Kidney (tissue), 14 donors: Measurements from ENCODE around the gene AGBL5. TPM values are rescaled to one million over a fixed set of nuclear protein-coding genes. Genes with fewer than 3 reads are reported as not detected.

Experiments
- DNase-seq, 5 donors: peaks; one replicate each; pipeline ENCODE4 v3.0.0-alpha.2; 2013 to 2020
- FAIRE-seq: peaks from 2 replicates; lab custom pipeline; 2012; peaks lifted over from hg19 to GRCh38; lab: Jason Lieb, UNC
- H3K27ac ChIP-seq, 2 donors: one replicate each; pipeline ENCODE4 v1.7.0; 2013; ENCODE audit warnings: low read depth in 2 of 2, low read length in 2 of 2, inconsistent platforms in 1 of 2
- H3K27me3 ChIP-seq: one replicate; pipeline ENCODE4 v1.7.1; 2013; ENCODE audit warnings: low read length, inconsistent platforms; ENCODE audit not compliant: control insufficient read depth, insufficient read depth
- H3K36me3 ChIP-seq, 3 donors: one replicate each; pipeline versions ENCODE4 v1.7.0 to v1.7.1; 2013; ENCODE audit warnings: low read length in 3 of 3, control low read depth in 1 of 3, inconsistent platforms in 1 of 3; ENCODE audit not compliant: insufficient read depth in 3 of 3, control insufficient read depth in 2 of 3
- H3K4me1 ChIP-seq, 3 donors: one replicate each; pipeline versions ENCODE4 v1.7.0 to v1.7.1; 2013; ENCODE audit warnings: low read length in 3 of 3, inconsistent platforms in 1 of 3, low read depth in 1 of 3; ENCODE audit not compliant: control insufficient read depth in 2 of 3, insufficient read depth in 2 of 3
- H3K4me3 ChIP-seq, 3 donors: one replicate each; pipeline versions ENCODE4 v1.7.0 to v1.8.1; 2013; ENCODE audit warnings: low read length in 3 of 3, control low read depth in 1 of 3, inconsistent platforms in 1 of 3
- H3K9ac ChIP-seq, 3 donors: one replicate each; pipeline versions ENCODE4 v1.7.0 to v1.7.1; 2013; ENCODE audit warnings: low read length in 3 of 3, control low read depth in 1 of 3, inconsistent platforms in 1 of 3
- H3K9me3 ChIP-seq, 3 donors: one replicate each; pipeline versions ENCODE4 v1.7.0 to v1.7.1; 2013; ENCODE audit warnings: low read length in 3 of 3, control low read depth in 1 of 3, inconsistent platforms in 1 of 3; ENCODE audit not compliant: control insufficient read depth in 2 of 3, insufficient read depth in 1 of 3
- intact Hi-C: fragments of 100-400 bp; cut with DNase I; formaldehyde crosslinking; loops from one replicate; pipeline ENCODE4 v1.11.1; 2022
- polyA plus RNA-seq: library from polyadenylated mRNA; stranded (reverse); fragments of 350-450 nt; fragmentation: Illumina TruSeq; extraction: RNeasy Lipid Tissue Mini Kit (QIAGEN cat#74804); gene quantifications from one replicate; pipeline ENCODE4 v1.2.3, GENCODE V29; 2014; ENCODE audit warnings: low read depth, low replicate concordance; ENCODE audit not compliant: insufficient read depth
- total RNA-seq: library from RNA; stranded (reverse); fragmentation: NEBNext Ultra II Directional; extraction: Animal tissue kit (Norgen Biotek cat#: 25700); gene quantifications from one replicate; pipeline ENCODE4 v1.2.1, GENCODE V29; 2021
- TF ChIP-seq, protein P1 (sequence below): IDR thresholded peaks from 3 replicates; pipeline ENCODE4 v1.5.1; 2012; ENCODE audit warnings: mild to moderate bottlenecking, moderate library complexity, borderline replicate concordance; ENCODE audit not compliant: insufficient read depth; ENCODE audit errors: extremely low read depth
- donor health status: control.
- donor health status: control.
- donor health status: control.
- donor health status: control.
- donor health status: control.
- donor health status: DM: yes; HTN: yes; CAD: no.
- donor health status: Normal renal cell carcinoma (clear cell type).

AGBL5 gene
- total and polyA plus RNA-seq, 2 donors from 2014 or later: 33.4 to 36.5 TPM

GRCh38 chr2:27059141-27059820 lies 7.8 kb downstream of the AGBL5 start:
- Histone ChIP-seq H3K4me3 (no peak overlapping the region), H3K9ac (no peak overlapping the region), H3K36me3 (peaks cover 3 to 26% (median 14%) of the 10 kb centered on the region in 3 donors), H3K27me3 (no peaks in the 10 kb centered on the region), H3K9me3 (no peaks in the 10 kb centered on the region), H3K27ac (no peak overlapping the region), H3K4me1 (no peaks in the 10 kb centered on the region)
- intact Hi-C loops: no loop called here
- FAIRE-seq (no peak), DNase-seq (no peak)
- TF ChIP-seq, protein P1, sequence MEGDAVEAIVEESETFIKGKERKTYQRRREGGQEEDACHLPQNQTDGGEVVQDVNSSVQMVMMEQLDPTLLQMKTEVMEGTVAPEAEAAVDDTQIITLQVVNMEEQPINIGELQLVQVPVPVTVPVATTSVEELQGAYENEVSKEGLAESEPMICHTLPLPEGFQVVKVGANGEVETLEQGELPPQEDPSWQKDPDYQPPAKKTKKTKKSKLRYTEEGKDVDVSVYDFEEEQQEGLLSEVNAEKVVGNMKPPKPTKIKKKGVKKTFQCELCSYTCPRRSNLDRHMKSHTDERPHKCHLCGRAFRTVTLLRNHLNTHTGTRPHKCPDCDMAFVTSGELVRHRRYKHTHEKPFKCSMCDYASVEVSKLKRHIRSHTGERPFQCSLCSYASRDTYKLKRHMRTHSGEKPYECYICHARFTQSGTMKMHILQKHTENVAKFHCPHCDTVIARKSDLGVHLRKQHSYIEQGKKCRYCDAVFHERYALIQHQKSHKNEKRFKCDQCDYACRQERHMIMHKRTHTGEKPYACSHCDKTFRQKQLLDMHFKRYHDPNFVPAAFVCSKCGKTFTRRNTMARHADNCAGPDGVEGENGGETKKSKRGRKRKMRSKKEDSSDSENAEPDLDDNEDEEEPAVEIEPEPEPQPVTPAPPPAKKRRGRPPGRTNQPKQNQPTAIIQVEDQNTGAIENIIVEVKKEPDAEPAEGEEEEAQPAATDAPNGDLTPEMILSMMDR: no peak

DNA sequence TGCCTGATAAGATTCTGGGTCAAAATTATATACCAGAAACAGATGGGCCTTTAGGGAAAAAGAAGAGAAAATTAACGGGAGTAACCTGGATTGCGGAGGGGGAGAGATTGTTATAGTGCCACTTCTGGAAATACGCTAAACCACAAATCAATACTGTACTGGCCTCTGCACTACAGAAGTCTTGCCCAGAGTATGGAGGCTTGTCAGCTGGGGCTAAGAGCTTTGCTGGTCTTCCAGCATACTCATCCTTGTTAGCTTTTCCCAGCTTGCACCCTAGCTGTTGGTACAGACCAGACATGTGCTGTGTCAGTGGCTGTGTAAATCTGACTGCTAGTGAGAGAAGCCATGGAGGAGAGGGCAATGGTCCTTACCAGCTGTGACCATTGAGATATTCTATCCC lies 8.9 kb downstream of the AGBL5 start:
- H3K4me3 ChIP-seq: no peak overlapping the region
- no peak for FAIRE-seq
- intact Hi-C loops: no loop called here

DNA sequence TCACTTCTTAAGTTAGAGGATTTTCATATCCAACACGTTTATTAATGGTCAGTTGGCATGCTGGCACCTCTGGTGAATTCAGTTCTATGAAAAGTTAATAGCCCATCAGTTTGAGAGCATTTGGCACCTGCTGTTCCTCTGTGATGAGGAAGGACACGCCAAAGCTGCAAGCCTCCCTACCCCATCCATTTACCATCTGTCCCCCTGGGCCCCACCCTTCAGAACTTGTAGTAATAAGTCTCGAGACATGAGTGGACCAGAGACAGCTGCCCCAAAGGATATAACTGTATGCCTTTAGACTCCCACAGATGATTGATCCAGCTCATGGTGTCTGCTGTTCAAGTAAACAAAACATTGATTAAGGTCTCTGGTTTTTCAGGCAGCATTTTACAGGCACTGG lies 13.7 kb downstream of the AGBL5 start:
- no peaks in the 10 kb centered on the region for H3K27me3 ChIP-seq
- TF ChIP-seq, protein P1: no peak
- no peak overlapping the region for H3K4me3 ChIP-seq
- H3K4me1 ChIP-seq: peaks cover 0 to 14% (median 7%) of the 10 kb centered on the region in 3 donors
- peaks cover 0 to 20% (median 8%) of the 10 kb centered on the region in 3 donors for H3K36me3 ChIP-seq
- no peaks in the 10 kb centered on the region for H3K9me3 ChIP-seq
- no peak overlapping the region for H3K9ac ChIP-seq
- no peak overlapping the region for H3K27ac ChIP-seq
- intact Hi-C loops: no loop called here
- DNase-seq (no peak), FAIRE-seq (no peak)

More for the DNA sequence above, 8.9 kb downstream of the AGBL5 start:
- no peak overlapping the region for H3K27ac ChIP-seq
- no peak for DNase-seq
- H3K4me1 ChIP-seq: no peaks in the 10 kb centered on the region
- H3K9ac ChIP-seq: no peak overlapping the region
- H3K27me3 ChIP-seq: no peaks in the 10 kb centered on the region
- no peaks in the 10 kb centered on the region for H3K9me3 ChIP-seq
- H3K36me3 ChIP-seq: peaks cover 3 to 17% (median 8%) of the 10 kb centered on the region in 3 donors
- TF ChIP-seq, protein P1: no peak
